NCI-H460 (cell line): ENCODE measurements around the gene TTI1. TPM values are rescaled to one million over a fixed set of nuclear protein-coding genes. Genes with fewer than 3 reads are reported as not detected.

Experiments used
- DNase-seq: peaks from one replicate; pipeline ENCODE4 v3.0.0-alpha.2; 2016; ENCODE audit warnings: low read depth; ENCODE audit errors: extremely low read depth
- total RNA-seq: library from RNA; depleted of rRNA; stranded (reverse); fragments of >200 nt; shearing (Covaris generic); gene quantifications from 2 replicates; pipeline ENCODE4 v1.2.3, GENCODE V29; 2014

The TTI1 gene
- total RNA-seq, 1 experiment from 2014 or later = 27.3 TPM

DNA sequence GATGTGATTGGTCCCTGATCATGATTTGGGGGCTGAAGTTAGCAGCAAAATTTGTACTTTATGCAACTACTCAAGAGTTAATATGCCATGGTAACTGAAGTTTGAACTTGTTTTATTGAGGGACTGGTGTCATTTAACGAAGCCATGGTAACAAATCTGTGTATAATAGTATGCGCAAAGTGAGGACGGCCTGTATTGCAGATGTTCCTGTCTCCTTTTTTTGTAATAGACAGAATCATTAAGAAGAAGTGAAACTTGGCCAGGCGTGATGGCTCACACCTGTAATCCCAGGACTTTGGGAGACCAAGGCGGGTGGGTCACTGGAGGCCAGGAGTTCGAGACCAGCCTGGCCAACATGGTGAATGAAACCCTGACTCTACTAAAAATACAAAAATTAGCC, 22.6 kb upstream of the TTI1 start:
- DNase-seq = no peak

GRCh38 chr20:38055294-38055693, 22.0 kb upstream of the TTI1 start:
- no peak for DNase-seq

- no peak for DNase-seq
Measured at GRCh38 chr20:38054647-38055046, 21.4 kb upstream of the TTI1 start.

DNA sequence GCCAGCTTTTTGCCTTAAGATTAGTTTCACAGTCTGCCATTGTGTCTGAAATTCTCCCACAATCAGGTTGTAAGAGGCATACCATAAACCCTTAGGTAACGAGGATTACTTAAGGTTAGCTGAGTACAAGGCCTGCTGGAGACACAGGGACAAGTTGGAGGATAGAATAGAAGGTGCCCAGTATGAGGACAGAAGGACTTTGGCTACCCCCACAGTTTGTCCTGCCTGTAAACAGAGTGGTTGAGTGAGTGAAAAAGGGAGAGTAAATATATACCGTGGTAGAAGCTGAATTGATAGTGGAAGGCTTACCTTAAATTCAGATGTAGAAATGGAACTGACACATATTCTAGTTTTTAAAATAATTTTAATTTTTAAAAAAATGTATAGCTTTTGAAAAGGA, 19.6 kb upstream of the TTI1 start:
- no peak for DNase-seq

DNA sequence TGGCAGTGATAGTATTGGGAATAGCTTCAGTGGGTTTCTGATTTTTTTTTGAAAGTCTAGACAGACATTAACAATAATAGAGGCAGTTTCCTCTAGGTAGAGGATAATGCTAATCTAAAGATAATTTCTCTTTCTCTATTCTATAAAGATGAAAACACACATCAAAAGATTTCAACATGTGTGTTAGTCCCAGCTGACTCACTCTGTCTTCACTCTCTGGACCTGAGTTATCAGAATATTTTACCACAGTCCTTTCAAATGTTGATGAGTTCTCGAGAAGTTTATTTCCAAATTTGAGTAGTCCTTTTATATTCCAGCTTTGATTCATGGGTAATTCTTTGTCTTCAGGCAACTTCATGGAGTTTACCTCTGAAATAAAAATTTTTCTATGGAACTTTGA, 17.4 kb upstream of the TTI1 start:
- no peak for DNase-seq

GRCh38 chr20:38049800-38050199, 16.5 kb upstream of the TTI1 start:
- DNase-seq = no peak

DNA sequence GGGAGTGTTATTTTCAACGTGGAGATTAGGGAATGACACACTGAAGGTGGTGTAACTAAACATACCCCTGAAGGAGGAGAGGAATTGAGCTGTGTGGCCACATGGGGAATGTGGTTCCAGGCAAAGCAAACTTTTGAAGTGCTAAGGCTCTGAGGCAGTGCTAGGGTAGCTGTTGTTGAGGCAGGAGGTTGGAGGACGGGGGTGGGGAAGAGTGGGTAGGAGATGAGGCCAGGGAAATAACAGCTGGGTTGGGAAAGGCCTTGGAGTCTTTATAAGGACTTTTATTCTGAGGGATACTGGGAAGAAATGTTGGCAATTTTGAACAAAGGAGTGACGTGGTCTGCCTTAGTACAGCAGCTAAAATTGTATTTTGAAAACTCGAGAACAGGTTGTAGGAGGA, 13.3 kb upstream of the TTI1 start:
- DNase-seq = no peak

DNA sequence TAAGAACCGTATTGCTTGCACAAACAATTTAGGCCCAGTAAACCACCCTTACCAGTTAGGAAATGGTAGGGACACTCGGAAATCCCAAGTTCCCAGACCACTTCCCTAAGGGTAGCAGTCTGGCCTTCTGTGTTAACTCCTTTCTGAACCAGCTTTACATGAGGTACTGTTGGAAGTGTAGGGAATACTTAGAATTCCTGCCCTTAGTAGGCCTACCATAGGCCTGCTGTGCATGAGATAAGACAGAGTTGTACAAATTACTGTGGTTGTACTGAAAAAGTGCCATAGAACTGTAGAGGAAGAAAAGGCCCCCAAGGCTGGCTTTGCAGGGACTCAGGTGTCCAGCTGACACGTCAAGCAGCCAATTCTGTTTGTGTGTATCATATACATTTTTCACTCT, 11.4 kb upstream of the TTI1 start:
- no peak for DNase-seq

DNA sequence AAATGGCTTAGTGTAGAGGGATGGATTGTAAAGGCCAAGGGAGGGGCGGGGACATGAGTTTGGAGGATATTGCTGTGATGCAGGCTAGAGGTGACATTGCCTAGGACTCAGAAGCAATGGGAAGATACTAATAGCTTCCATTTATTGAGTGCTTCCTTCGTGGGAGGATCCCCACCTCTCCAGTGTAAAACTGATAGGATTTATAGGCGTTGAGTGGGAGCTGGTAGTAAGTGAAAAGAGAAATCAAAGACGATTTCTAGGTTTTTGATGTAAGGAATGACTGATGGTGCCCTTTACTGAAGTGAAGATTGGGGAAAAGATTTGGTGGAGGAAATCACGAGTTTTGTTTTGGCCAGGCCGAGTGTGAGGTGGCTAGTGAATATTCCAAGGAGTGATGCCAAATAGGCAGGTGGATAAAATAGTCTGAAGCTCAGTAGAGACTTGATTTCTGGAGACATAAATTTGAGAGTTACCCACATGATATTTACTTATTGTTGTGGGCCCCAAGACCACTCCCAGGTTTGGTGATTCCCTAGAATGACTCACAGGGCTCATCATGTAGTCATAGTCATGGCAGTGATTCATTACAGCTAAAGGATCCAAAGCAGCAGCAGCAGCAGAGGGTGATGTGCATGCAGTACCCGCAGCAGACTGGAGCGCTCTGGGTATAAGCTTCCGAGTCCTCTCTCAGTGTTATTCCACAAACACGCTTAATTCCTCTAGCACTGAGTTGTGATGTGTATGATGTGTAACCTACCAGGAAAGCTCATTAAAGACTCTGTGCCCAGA, 10.4 kb upstream of the TTI1 start:
- DNase-seq = no peak

GRCh38 chr20:38040276-38040675, 7.0 kb upstream of the TTI1 start:
- no peak for DNase-seq

DNA sequence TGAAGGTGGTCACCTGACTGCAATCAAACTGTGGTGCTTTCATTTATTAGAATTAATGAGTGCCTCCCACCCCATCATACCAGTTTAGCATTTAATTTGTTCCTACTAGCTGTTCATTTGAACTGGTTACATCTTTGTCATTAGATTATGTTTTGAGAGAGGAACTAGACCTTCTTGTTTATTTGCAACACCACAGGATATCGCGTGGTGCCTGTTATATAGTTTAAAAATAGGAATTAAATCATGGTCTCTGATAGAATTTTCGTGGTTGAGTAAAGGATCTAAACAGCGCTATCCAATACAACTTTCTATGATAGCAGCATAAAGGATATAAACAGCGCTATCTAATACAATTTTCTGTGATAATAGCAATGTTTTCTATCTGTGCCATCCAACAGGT, 3.1 kb upstream of the TTI1 start:
- no peak for DNase-seq

DNA sequence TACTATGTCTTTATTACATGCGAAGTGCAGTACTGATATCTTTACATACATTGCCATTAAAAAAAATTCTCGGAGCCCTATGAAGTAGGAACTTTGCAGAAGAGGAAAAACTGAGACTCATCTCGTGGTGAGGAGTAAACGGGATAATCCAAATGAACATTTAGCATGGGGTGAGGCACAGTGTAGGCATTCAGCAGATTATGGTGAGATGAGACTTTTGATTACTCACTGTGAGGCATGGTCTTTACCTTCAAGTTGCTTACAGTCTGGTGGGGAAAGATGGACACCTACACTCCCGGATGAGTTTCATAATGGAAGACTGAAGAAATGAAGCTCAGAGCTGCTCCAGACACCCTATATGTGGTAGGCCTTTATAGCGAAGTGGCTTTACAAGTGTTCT, 1.7 kb upstream of the TTI1 start:
- no peak for DNase-seq

- DNase-seq = no peak
Measured at GRCh38 chr20:38034108-38034649, 923 bp upstream of the TTI1 start.

DNA sequence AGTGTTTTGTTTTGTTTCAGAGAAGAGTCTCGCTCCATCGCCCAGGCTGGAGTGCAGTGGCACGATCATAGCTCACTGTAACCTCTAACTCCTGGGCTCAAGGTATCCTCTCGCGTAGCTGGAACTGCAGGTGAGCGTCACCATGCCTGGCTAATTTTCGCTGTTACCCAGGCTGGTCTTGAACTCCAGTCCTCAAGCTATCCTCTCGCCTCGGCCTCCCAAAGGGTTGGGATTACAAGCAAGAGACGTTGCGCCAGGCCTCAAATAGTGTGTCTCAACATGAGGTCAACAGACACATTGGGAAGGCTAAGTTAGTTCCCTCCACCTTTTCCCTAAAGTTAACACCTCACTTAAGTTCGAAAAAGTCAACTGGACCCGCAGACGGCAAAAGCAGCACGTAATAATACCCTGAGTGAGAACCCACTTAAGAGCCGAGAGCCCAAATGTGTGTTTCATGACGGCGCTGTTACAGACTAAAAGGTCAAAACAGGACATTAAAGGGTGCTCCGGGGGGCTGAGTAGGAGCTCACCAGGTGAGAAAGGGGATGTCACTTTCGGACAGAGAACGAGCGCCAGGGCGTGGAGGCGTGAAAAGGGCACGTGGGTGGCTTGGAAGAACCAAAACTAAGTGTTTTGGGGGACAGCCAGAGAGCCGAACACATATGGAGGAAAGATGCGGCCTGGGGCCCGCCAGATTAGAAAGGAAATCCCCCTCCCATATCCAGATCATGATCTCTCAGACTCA, 499 bp downstream of the TTI1 start:
- no peak for DNase-seq

- DNase-seq = no peak
Measured at GRCh38 chr20:38031957-38032356, 1.3 kb downstream of the TTI1 start.

DNA sequence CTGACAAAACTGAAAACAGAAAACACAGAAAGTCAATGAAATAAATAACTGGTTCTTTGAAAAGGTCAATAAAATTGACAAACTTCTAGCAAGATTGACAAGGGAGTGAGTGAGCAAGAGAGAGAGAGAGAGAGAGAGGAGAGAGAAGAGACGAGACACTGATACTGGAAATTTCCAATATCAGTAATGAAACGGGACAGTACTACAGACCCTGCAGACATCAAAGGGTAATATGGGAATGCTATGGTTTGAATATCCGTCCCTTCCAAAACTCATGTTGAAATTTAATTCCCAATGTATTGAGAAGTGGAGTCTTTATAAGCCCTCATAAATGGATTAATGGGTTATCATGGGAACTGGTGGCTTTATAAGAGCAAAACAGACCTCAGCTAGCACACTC, 3.8 kb downstream of the TTI1 start:
- no peak for DNase-seq

DNA sequence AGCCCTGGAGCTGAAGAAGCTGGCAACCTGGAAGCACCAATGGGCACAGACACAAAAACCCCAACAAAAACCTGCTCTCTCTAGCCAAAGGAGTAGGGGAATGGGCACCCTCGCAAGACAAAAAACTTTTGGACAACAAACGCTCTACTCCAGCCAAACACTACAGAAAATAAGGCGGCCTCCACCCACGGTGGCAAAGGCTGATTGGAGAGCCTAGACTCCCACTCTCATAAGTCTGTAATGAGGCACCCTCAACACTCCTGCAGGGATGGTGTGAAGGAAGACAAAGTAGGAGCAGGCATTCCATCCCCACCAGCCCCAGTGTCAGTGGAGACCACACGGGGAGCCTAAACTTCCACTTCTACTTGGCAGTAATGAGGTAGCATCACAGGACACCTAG, 8.8 kb downstream of the TTI1 start:
- DNase-seq = no peak

- no peak for DNase-seq
Measured at GRCh38 chr20:38023181-38024001, 9.9 kb downstream of the TTI1 start.

DNA sequence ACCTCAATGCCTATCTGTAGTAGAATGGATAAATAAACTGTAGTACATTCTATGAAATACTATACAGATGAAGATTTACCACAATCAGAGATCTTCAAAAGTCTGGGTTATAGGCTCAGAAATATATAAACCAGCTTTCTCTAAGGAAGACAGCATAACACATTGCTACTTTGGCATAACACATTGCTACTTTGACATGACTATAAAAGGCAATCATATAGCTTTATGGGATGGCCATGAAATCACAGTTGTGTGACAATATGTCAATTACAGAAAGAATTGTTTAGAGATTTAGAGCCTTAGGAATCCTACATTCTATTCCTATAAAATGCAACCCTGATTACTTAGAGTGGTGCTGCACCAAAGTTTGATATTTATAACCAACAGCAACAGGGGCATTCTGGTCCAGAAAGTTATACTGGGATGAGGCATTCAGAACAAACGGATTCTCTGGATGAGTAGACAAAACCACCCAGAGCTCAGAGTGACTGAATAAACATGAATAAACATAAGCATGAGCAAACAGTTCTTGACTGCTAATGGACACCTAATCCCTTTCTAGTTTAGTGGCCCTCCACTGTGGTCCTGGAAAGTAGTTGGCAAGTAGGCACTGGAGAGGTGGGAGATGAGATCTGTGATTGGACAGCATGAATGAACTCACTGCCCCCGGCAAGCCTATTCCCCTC, 12.0 kb downstream of the TTI1 start:
- no peak for DNase-seq

- no peak for DNase-seq
Measured at GRCh38 chr20:38018385-38018784, 14.9 kb downstream of the TTI1 start.

DNA sequence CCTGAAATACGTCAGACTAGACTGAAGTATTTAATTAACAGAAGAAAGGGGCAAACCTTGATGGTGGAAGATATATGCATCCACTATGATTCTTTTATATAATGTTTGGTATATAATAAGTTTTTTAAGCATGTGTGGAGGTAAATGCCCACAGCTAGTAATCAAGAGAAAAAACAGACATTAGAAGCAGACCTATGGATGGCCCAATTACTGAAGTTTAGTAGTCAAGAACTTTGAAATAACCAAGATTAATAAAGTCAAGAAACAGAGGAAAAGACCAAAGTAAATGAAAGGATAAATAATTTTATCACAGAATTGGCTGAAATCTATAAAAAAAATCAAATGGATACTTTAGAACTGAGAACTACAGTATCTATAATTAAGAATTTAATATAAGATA, 15.3 kb downstream of the TTI1 start:
- DNase-seq = no peak
